Testis (tissue), 3 donors: Measurements from ENCODE around the gene GNA14. TPM values are rescaled to one million over a fixed set of nuclear protein-coding genes. Genes with fewer than 3 reads are reported as not detected.
"Not testable (repeated sequence)": the region's sequence is repeated elsewhere in the genome, so short reads cannot be mapped to it uniquely, and the experiment has no call there.

Source experiments
- DNase-seq: peaks from one replicate; pipeline ENCODE4 v3.0.0-alpha.2; 2019
- H3K27ac ChIP-seq, 2 donors: fragments of 200-600 bp; sonication (generic); one replicate each; pipeline ENCODE4 v1.5.1; 2019
- H3K27me3 ChIP-seq: fragments of 200-600 bp; sonication (generic); one replicate; pipeline ENCODE4 v1.5.1; 2019
- H3K36me3 ChIP-seq: fragments of 200-600 bp; sonication (generic); one replicate; pipeline ENCODE4 v1.5.1; 2017; ENCODE audit warnings: low read depth; ENCODE audit errors: missing control alignments
- H3K4me1 ChIP-seq: fragments of 200-600 bp; sonication (generic); one replicate; pipeline ENCODE4 v1.5.1; 2019
- H3K4me3 ChIP-seq, 2 donors: fragments of 200-600 bp; sonication (generic); one replicate each; pipeline ENCODE4 v1.5.1; 2017 to 2019
- H3K9me3 ChIP-seq: fragments of 200-600 bp; sonication (generic); one replicate; pipeline ENCODE4 v1.5.1; 2017
- POLR2A ChIP-seq: fragments of 450-650 bp; IDR thresholded peaks from one replicate; pipeline ENCODE4 v1.6.1; 2017; ENCODE audit warnings: antibody characterized with exemption, mild to moderate bottlenecking, moderate library complexity
- WGBS, 2 donors: methylation state at CpG; one replicate each; pipeline ENCODE4 v1.1.5; 2018; 5-methylcytosine and 5-hydroxymethylcytosine counted together
- intact Hi-C: fragments of 100-400 bp; cut with DNase I; formaldehyde crosslinking; loops from one replicate; pipeline ENCODE4 v1.15.1; 2023; ENCODE audit warnings: low total_unique reads
- polyA plus RNA-seq: library from polyadenylated mRNA; stranded (reverse); fragments of 350-450 nt; fragmentation: Illumina TruSeq; extraction: RNeasy Lipid Tissue Mini Kit (QIAGEN cat#74804); gene quantifications from one replicate; pipeline ENCODE4 v1.2.3, GENCODE V29; 2014; ENCODE audit warnings: low read depth, low replicate concordance; ENCODE audit not compliant: insufficient read depth
- total RNA-seq, 2 donors: library from RNA; depleted of rRNA; stranded (reverse); fragments of >200 nt; gene quantifications; one replicate each; pipeline ENCODE4 v1.2.3, GENCODE V29; 2016
- TF ChIP-seq, protein P1 (sequence below), 3 experiments: fragments of 450-650 bp in 2 of 3; fragments of 200-600 bp in 1 of 3; sonication (generic) in 1 of 3; IDR thresholded peaks; one replicate each; pipeline ENCODE4 v1.5.1; 2016 to 2019; ENCODE audit warnings: antibody characterized with exemption in 3 of 3, mild to moderate bottlenecking in 2 of 3, moderate library complexity in 1 of 3

Gene GNA14
- total and polyA plus RNA-seq, 3 donors from 2014 or later: 3.1 to 4.4 (median 4.3) TPM

DNA sequence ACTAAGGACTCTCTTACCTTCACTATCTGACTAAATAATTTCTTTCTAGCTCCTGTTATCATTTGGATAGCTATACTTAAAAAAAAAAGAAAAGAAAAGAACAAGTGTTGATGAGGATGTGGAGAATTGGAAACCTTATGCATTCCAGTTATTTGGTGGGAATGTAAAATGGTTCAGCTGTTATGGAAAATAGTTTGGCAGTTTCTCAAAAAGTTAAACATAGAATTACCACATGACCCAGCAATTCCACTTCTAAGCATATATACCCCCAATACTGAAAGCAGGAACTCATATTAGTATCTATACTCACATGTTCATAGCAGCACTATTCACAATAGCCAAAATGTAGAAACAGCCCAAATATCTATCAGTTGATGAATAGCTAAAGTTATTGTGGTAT lies 61.1 kb downstream of the GNA14 start:
- Histone ChIP-seq H3K4me3 (no peak overlapping the region), H3K36me3 (no peaks in the 10 kb centered on the region), H3K27me3 (no peaks in the 10 kb centered on the region), H3K9me3 (no peaks in the 10 kb centered on the region), H3K4me1 (peaks cover 4% of the 10 kb centered on the region), H3K27ac (no peak overlapping the region)
- intact Hi-C loops: no loop called here
- DNase-seq: no peak
- TF ChIP-seq, protein P1, sequence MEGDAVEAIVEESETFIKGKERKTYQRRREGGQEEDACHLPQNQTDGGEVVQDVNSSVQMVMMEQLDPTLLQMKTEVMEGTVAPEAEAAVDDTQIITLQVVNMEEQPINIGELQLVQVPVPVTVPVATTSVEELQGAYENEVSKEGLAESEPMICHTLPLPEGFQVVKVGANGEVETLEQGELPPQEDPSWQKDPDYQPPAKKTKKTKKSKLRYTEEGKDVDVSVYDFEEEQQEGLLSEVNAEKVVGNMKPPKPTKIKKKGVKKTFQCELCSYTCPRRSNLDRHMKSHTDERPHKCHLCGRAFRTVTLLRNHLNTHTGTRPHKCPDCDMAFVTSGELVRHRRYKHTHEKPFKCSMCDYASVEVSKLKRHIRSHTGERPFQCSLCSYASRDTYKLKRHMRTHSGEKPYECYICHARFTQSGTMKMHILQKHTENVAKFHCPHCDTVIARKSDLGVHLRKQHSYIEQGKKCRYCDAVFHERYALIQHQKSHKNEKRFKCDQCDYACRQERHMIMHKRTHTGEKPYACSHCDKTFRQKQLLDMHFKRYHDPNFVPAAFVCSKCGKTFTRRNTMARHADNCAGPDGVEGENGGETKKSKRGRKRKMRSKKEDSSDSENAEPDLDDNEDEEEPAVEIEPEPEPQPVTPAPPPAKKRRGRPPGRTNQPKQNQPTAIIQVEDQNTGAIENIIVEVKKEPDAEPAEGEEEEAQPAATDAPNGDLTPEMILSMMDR (IDR thresholded peaks at IDR 0.05): no peak
- TF ChIP-seq POLR2A: no peak

DNA sequence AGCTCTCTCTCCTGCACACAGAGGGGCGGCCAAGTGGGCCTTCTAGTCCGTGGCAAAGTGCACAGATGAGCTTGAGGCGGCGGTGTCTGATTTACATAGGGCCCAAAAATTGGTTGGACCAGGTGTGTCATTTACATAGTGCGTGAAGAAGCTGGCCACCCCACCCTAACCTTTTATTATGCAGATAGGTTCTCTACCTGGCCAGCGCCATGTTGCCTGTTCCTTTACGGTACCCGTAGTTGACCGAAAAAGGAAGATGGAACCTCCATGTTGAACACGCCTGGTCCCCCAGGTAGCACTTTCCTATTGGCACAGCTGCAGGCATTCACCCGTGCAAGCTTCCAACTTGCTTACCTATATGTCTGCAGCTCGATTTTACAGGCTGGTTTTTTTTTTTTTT lies 61.5 kb downstream of the GNA14 start:
- WGBS, 2 donors: 62 to 72% methylated on average over 12 of the region's 12 CpGs

DNA sequence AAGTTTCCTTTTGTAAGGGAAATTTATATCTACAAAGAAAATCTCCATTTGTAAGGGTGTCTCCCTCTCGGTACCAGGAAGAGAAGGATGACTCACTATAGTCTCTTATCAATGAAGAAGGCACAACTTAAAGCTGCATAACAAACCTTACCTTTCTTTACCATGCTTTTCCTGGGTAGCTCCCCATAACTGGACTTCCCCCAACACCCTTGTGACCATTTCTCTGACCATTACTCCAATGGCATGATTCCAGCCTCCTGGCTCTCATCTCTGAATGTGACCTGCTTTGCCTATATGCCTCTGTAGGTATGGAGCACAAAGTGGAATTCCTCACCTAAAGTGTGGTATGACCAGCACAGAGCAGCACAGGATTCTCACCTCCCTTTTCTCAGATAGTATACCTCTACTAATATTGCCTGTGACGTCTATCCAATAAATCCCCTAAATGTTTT lies 62.8 kb downstream of the GNA14 start:
- Histone ChIP-seq H3K36me3 (no peaks in the 10 kb centered on the region), H3K4me1 (peaks cover 4% of the 10 kb centered on the region), H3K27ac (no peak overlapping the region), H3K9me3 (no peaks in the 10 kb centered on the region), H3K27me3 (no peaks in the 10 kb centered on the region), H3K4me3 (no peak overlapping the region)
- TF ChIP-seq POLR2A: no peak
- TF ChIP-seq, protein P1 (IDR thresholded peaks at IDR 0.05): no peak
- DNase-seq: no peak
- intact Hi-C loops: no loop called here
- 71 to 81% methylated on average over 2 of the region's 2 CpGs for WGBS, 2 donors

More for the DNA sequence above, 61.5 kb downstream of the GNA14 start:
- intact Hi-C loops: no loop called here
- DNase-seq: peak; percentile 55
- no peaks in the 10 kb centered on the region for H3K36me3 ChIP-seq
- peaks cover 4% of the 10 kb centered on the region for H3K4me1 ChIP-seq
- peak overlapping the region; percentile 9 to 12 for H3K4me3 ChIP-seq
- no peak overlapping the region for H3K27ac ChIP-seq
- H3K27me3 ChIP-seq: no peaks in the 10 kb centered on the region
- no peak for TF ChIP-seq POLR2A
- TF ChIP-seq, protein P1 (IDR thresholded peaks at IDR 0.05): no peak
- no peaks in the 10 kb centered on the region for H3K9me3 ChIP-seq

DNA sequence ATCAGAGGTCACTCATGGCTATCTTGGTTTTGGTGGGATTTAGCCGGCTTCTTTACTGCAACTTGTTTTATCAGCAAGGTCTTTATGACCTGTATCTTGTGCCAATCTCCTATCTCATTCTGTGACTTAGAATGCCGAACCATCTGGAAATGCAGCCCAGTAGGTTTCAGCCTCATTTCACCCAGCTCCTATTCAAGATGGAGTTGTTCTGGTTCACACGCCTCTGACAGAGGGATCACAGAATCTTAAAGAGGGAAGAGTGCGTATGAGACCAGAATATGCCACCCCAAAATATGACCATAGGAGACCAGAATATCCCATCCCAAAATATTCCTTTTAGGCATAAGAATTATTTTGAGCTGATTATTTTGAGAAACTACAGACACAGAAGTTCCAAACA lies 63.2 kb downstream of the GNA14 start:
- H3K27ac ChIP-seq, H3K9me3 ChIP-seq, H3K4me1 ChIP-seq, H3K27me3 ChIP-seq, DNase-seq, H3K36me3 ChIP-seq, H3K4me3 ChIP-seq, intact Hi-C loops: not testable (repeated sequence)
- WGBS, 2 donors: 80 to 84% methylated on average over 4 of the region's 4 CpGs

DNA sequence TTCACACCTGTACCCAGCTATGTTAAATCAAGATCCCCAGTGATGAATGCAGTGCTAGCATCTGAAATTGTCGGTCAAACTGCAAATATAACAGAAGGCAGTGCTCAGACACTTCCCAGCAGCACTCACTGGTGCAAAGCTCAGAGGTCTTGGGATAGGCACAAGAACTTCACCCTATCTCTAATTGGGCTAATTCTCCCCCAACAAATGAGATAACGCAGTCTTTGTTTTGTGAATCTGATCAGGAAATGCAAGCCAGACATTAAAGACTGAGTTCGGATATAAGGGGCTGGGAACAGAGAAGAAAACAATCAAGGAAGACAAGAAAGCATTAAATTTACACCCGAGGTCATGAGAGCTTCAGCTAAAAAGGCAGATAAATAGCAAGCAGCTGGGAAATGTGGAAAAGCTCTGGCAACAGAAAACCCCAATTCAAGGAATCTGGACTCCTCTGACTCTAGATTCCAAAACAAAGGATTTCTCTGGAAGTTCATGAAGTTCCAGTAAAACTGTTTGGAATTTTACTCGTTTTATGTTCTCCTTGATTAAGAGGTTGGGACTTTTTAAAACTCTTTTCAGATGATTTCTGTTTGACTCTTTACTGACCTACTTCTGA lies 65.1 kb downstream of the GNA14 start:
- Histone ChIP-seq H3K4me3 (no peak overlapping the region), H3K9me3 (no peaks in the 10 kb centered on the region), H3K27ac (no peak overlapping the region), H3K36me3 (no peaks in the 10 kb centered on the region), H3K27me3 (no peaks in the 10 kb centered on the region), H3K4me1 (peaks cover 4% of the 10 kb centered on the region)
- TF ChIP-seq, protein P1 (IDR thresholded peaks at IDR 0.05): no peak
- no peak for TF ChIP-seq POLR2A
- WGBS, 2 donors: 36 to 46% methylated on average over 5 of the region's 5 CpGs
- no peak for DNase-seq
- intact Hi-C loops: no loop called here
